NK-92 (cell line): ENCODE results near the gene AGBL1.
"Not testable (repeated sequence)": the region's sequence is repeated elsewhere in the genome, so short reads cannot be mapped to it uniquely, and the experiment has no call there.

Experiments used
- DNase-seq: peaks from one replicate; lab custom pipeline; 2025; ENCODE audit not compliant: unreplicated experiment; lab: John Stamatoyannopoulos, UW

AGBL1 gene

GRCh38 chr15:86392874-86393273, 313.2 kb downstream of the AGBL1 start:
- DNase-seq = no peak

- DNase-seq = no peak
Measured at GRCh38 chr15:86394866-86395265, 315.2 kb downstream of the AGBL1 start.

GRCh38 chr15:86399041-86399954, 319.6 kb downstream of the AGBL1 start:
- DNase-seq = no peak

- DNase-seq = no peak
Measured at GRCh38 chr15:86403221-86403620, 323.6 kb downstream of the AGBL1 start.

GRCh38 chr15:86403914-86404583, 324.4 kb downstream of the AGBL1 start:
- no peak for DNase-seq

GRCh38 chr15:86408261-86408660, 328.6 kb downstream of the AGBL1 start:
- no peak for DNase-seq

- no peak for DNase-seq
Measured at GRCh38 chr15:86411916-86412315, 332.2 kb downstream of the AGBL1 start.

GRCh38 chr15:86413191-86413590, 333.5 kb downstream of the AGBL1 start:
- no peak for DNase-seq

GRCh38 chr15:86425746-86426145, 346.1 kb downstream of the AGBL1 start:
- no peak for DNase-seq

- no peak for DNase-seq
Measured at GRCh38 chr15:86432861-86433260, 353.2 kb downstream of the AGBL1 start.

- no peak for DNase-seq
Measured at GRCh38 chr15:86433983-86434382, 354.3 kb downstream of the AGBL1 start.

- DNase-seq = no peak
Measured at GRCh38 chr15:86439614-86440013, 359.9 kb downstream of the AGBL1 start.

GRCh38 chr15:86444527-86444926, 364.9 kb downstream of the AGBL1 start:
- DNase-seq = no peak

- no peak for DNase-seq
Measured at GRCh38 chr15:86445579-86446252, 366.0 kb downstream of the AGBL1 start.

GRCh38 chr15:86446253-86446640, 366.6 kb downstream of the AGBL1 start:
- DNase-seq = no peak

GRCh38 chr15:86465470-86466039, 385.9 kb downstream of the AGBL1 start:
- not testable (repeated sequence) for DNase-seq

- no peak for DNase-seq
Measured at GRCh38 chr15:86481720-86482119, 402.0 kb downstream of the AGBL1 start.

GRCh38 chr15:86483936-86484335, 404.3 kb downstream of the AGBL1 start:
- no peak for DNase-seq

- DNase-seq = no peak
Measured at GRCh38 chr15:86488046-86488445, 408.4 kb downstream of the AGBL1 start.

GRCh38 chr15:86489981-86490380, 410.3 kb downstream of the AGBL1 start:
- no peak for DNase-seq

- DNase-seq = no peak
Measured at GRCh38 chr15:86491118-86491517, 411.4 kb downstream of the AGBL1 start.
